IMR-90 (cell line): ENCODE measurements around the gene C11orf58. TPM values are rescaled to one million over a fixed set of nuclear protein-coding genes. Genes with fewer than 3 reads are reported as not detected.

ENCODE experiments used
- ATAC-seq: fragments of 200-7000 bp; cut with Tn5 transposase; 2 replicates; pipeline ENCODE4 v1.9.1; 2020; ENCODE audit warnings: low read depth, mild to moderate bottlenecking, moderate library complexity
- BruUV-seq: library from RNA; stranded (reverse); fragments of 400-500 nt; replicated peaks from 2 replicates; lab custom pipeline; 2021; lab: Mats Ljungman, UMichigan
- CTCF ChIA-PET: fragments of 300-600 bp; formaldehyde crosslinking; extraction: SDS; loops from one replicate; lab custom pipeline; 2021; ENCODE audit warnings: antibody characterized with exemption; lab: Yijun Ruan, JAX
- POLR2A ChIA-PET: fragments of 300-600 bp; sonication (Branson Sonifier 250); formaldehyde crosslinking; loops from one replicate; lab custom pipeline; 2022; ENCODE audit warnings: antibody characterized with exemption; ENCODE audit not compliant: unreplicated experiment; lab: Charles Lee
- DNase-seq: peaks from one replicate; pipeline ENCODE4 v3.0.0; 2013
- H2AFZ ChIP-seq: replicated peaks from 2 replicates; pipeline ENCODE3; 2013; ENCODE audit warnings: low read length, mild to moderate bottlenecking; ENCODE audit not compliant: poor library complexity
- H2AK5ac ChIP-seq: 2 replicates; pipeline ENCODE4 v1.6.1; 2013; ENCODE audit warnings: low read depth, low read length, inconsistent platforms
- H2AK9ac ChIP-seq: replicated peaks from 2 replicates; pipeline ENCODE3; 2013; ENCODE audit warnings: mild to moderate bottlenecking, low read depth, low read length, moderate library complexity; ENCODE audit not compliant: poor library complexity
- H2BK120ac ChIP-seq: 2 replicates; pipeline ENCODE4 v1.6.1; 2013; ENCODE audit warnings: low read depth, low read length, inconsistent platforms
- H2BK15ac ChIP-seq: 3 replicates; pipeline ENCODE4 v1.6.1; 2013; ENCODE audit warnings: low read depth, low read length, inconsistent platforms
- H2BK20ac ChIP-seq: 2 replicates; pipeline ENCODE4 v1.6.1; 2013; ENCODE audit warnings: low read depth, mild to moderate bottlenecking, inconsistent platforms, low read length, moderate library complexity
- H2BK5ac ChIP-seq: 2 replicates; pipeline ENCODE4 v1.6.1; 2013; ENCODE audit warnings: mild to moderate bottlenecking, low read depth, low read length, inconsistent platforms; ENCODE audit not compliant: poor library complexity, severe bottlenecking
- H3K14ac ChIP-seq: replicated peaks from 2 replicates; pipeline ENCODE4 v1.6.1; 2013; ENCODE audit warnings: low read depth, low read length, inconsistent platforms
- H3K18ac ChIP-seq: 2 replicates; pipeline ENCODE4 v1.6.1; 2013; ENCODE audit warnings: low read depth, low read length, control low read depth
- H3K23ac ChIP-seq: 2 replicates; pipeline ENCODE4 v1.6.1; 2013; ENCODE audit warnings: low read depth, low read length, inconsistent platforms
- H3K27ac ChIP-seq: 2 replicates; pipeline ENCODE4 v1.5.1; 2013; ENCODE audit warnings: mild to moderate bottlenecking, control low read depth, low read length; ENCODE audit not compliant: insufficient read depth
- H3K27me3 ChIP-seq: 2 replicates; pipeline ENCODE4 v1.6.1; 2013; ENCODE audit warnings: low read length; ENCODE audit not compliant: control insufficient read depth, insufficient read depth
- H3K36me3 ChIP-seq: 2 replicates; pipeline ENCODE4 v1.6.1; 2013; ENCODE audit warnings: low read length, mixed read lengths; ENCODE audit not compliant: control insufficient read depth, insufficient read depth
- H3K4ac ChIP-seq: 2 replicates; pipeline ENCODE4 v1.6.1; 2013; ENCODE audit warnings: low read depth, low read length, inconsistent platforms
- H3K4me1 ChIP-seq: 2 replicates; pipeline ENCODE4 v1.6.1; 2013; ENCODE audit warnings: low read length, mixed read lengths; ENCODE audit not compliant: control insufficient read depth, insufficient read depth
- H3K4me2 ChIP-seq: 2 replicates; pipeline ENCODE4 v1.6.1; 2013; ENCODE audit warnings: low read depth, mild to moderate bottlenecking, control low read depth, low read length, moderate library complexity
- H3K4me3 ChIP-seq: 2 replicates; pipeline ENCODE4 v1.5.1; 2013; ENCODE audit warnings: low read depth, mild to moderate bottlenecking, control low read depth, low read length, moderate library complexity; ENCODE audit not compliant: insufficient read depth
- H3K56ac ChIP-seq: 2 replicates; pipeline ENCODE4 v1.6.1; 2013; ENCODE audit warnings: low read length, inconsistent platforms; ENCODE audit not compliant: insufficient read depth; ENCODE audit errors: extremely low read depth
- H3K79me1 ChIP-seq, 2 experiments: 2 replicates each; pipeline ENCODE4 v1.6.1; 2013; ENCODE audit warnings: low read length in 2 of 2, inconsistent platforms in 1 of 2, low read depth in 1 of 2
- H3K9ac ChIP-seq: 2 replicates; pipeline ENCODE4 v1.6.1; 2013; ENCODE audit warnings: low read depth, low read length, control low read depth
- H3K9me1 ChIP-seq: 2 replicates; pipeline ENCODE4 v1.6.1; 2013; ENCODE audit warnings: low read length, inconsistent platforms; ENCODE audit not compliant: insufficient read depth
- H3K9me3 ChIP-seq: 2 replicates; pipeline ENCODE4 v1.6.1; 2013; ENCODE audit warnings: low read length; ENCODE audit not compliant: control insufficient read depth, insufficient read depth
- H4K20me1 ChIP-seq: 2 replicates; pipeline ENCODE4 v1.6.1; 2013; ENCODE audit warnings: low read length, inconsistent platforms; ENCODE audit not compliant: insufficient read depth
- H4K5ac ChIP-seq: 2 replicates; pipeline ENCODE4 v1.6.1; 2013; ENCODE audit warnings: mild to moderate bottlenecking, low read depth, low read length, control low read depth
- H4K8ac ChIP-seq, 2 experiments: 2 replicates each; pipeline ENCODE4 v1.6.1; 2013; ENCODE audit warnings: low read depth in 2 of 2, low read length in 2 of 2, control low read depth in 1 of 2, inconsistent platforms in 1 of 2
- H4K91ac ChIP-seq: 2 replicates; pipeline ENCODE4 v1.6.1; 2013; ENCODE audit warnings: low read depth, low read length, inconsistent platforms; ENCODE audit not compliant: insufficient read depth
- BHLHE40 ChIP-seq: fragments of 150-350 bp; IDR thresholded peaks from 2 replicates; pipeline ENCODE4 v1.6.1; 2016; ENCODE audit warnings: mild to moderate bottlenecking, low read depth, low read length
- CEBPB ChIP-seq: IDR thresholded peaks from 2 replicates; pipeline ENCODE4 v1.6.1; 2012; ENCODE audit warnings: low read depth, low read length, improper control_type of control experiment
- CHD1 ChIP-seq: IDR thresholded peaks from 2 replicates; pipeline ENCODE4 v1.6.1; 2012; ENCODE audit warnings: low read depth, low read length, improper control_type of control experiment
- FOS ChIP-seq: fragments of 150-350 bp; IDR thresholded peaks from 2 replicates; pipeline ENCODE4 v1.6.1; 2016; ENCODE audit warnings: low read depth, low read length
- MAFK ChIP-seq: IDR thresholded peaks from 2 replicates; pipeline ENCODE4 v1.6.1; 2012; ENCODE audit warnings: low read depth, low read length, improper control_type of control experiment
- MAZ ChIP-seq: IDR thresholded peaks from 2 replicates; pipeline ENCODE4 v1.6.1; 2012; ENCODE audit warnings: low read depth, mild to moderate bottlenecking, low read length, improper control_type of control experiment, moderate library complexity, borderline replicate concordance
- MXI1 ChIP-seq: IDR thresholded peaks from 2 replicates; pipeline ENCODE4 v1.6.1; 2012; ENCODE audit warnings: low read depth, mild to moderate bottlenecking, low read length, moderate library complexity, borderline replicate concordance
- NFE2L2 ChIP-seq: fragments of 150-350 bp; IDR thresholded peaks from 2 replicates; pipeline ENCODE4 v1.6.1; 2016; ENCODE audit warnings: low read depth, mild to moderate bottlenecking, low read length
- POLR2A ChIP-seq: IDR thresholded peaks from 2 replicates; pipeline ENCODE4 v1.6.1; 2012; ENCODE audit warnings: mild to moderate bottlenecking, low read depth, low read length
- RAD21 ChIP-seq: IDR thresholded peaks from 2 replicates; pipeline ENCODE4 v1.6.1; 2012; ENCODE audit warnings: low read length, improper control_type of control experiment
- RCOR1 ChIP-seq: IDR thresholded peaks from 2 replicates; pipeline ENCODE4 v1.6.1; 2012; ENCODE audit warnings: mild to moderate bottlenecking, low read length, improper control_type of control experiment; ENCODE audit not compliant: insufficient replicate concordance
- RFX5 ChIP-seq: IDR thresholded peaks from 2 replicates; pipeline ENCODE4 v1.8.0; 2012; ENCODE audit warnings: low read depth, mild to moderate bottlenecking, low read length, moderate library complexity
- WGBS, 2 experiments: methylation state at CpG; one replicate each; pipeline versions ENCODE4 v1.1.5 to v1.1.7; 2013; ENCODE audit warnings: missing lambda C conversion rate in 2 of 2; ENCODE audit not compliant: insufficient read length in 1 of 2; ENCODE audit errors: extremely low coverage in 2 of 2; 5-methylcytosine and 5-hydroxymethylcytosine counted together
- dilution Hi-C: fragments of 300-500 bp; cut with HindIII; formaldehyde crosslinking; loops from one replicate; pipeline ENCODE4 v1.14.3; 2018; ENCODE audit warnings: low sequenced_read_pairs; ENCODE audit not compliant: unreplicated experiment
- in situ Hi-C: fragments of 300-500 bp; cut with MboI; formaldehyde crosslinking; loops from 3 replicates; pipeline ENCODE4 v1.14.3; 2019; ENCODE audit warnings: low sequenced_read_pairs, inconsistent platforms, mixed read lengths
- intact Hi-C: fragments of 100-400 bp; cut with micrococcal nuclease; formaldehyde crosslinking; loops from 2 replicates; pipeline ENCODE4 v1.10.0; 2022
- polyA plus RNA-seq, 3 experiments: library from polyadenylated mRNA; depleted of rRNA; stranded (reverse); fragments of >200 nt; gene quantifications; 2 replicates each; pipeline ENCODE4 v1.2.3, GENCODE V29; 2012; ENCODE audit warnings: low replicate concordance in 1 of 3
- total RNA-seq: library from RNA; depleted of rRNA; stranded (reverse); fragments of >200 nt; gene quantifications from 2 replicates; pipeline ENCODE4 v1.2.3, GENCODE V29; 2012
- TF ChIP-seq, protein P1 (sequence below): fragments of 150-350 bp; IDR thresholded peaks from 2 replicates; pipeline ENCODE4 v1.6.1; 2017; ENCODE audit warnings: mild to moderate bottlenecking, antibody characterized with exemption, low read length, low read depth
- TF ChIP-seq, protein P2 (sequence below): fragments of 150-350 bp; IDR thresholded peaks from 2 replicates; pipeline ENCODE4 v1.6.1; 2016; ENCODE audit warnings: low read depth, mild to moderate bottlenecking, low read length, moderate library complexity, borderline replicate concordance
- TF ChIP-seq, protein P3 (sequence below): conservative IDR thresholded peaks from 2 replicates; pipeline ENCODE4 v1.5.1; 2012; ENCODE audit warnings: mild to moderate bottlenecking, low read depth, low read length, improper control_type of control experiment

The C11orf58 gene
- total and polyA plus RNA-seq, 2 of the 4 experiments (the other 2 are of a cell fraction), result 53.8 to 67.8 TPM

DNA sequence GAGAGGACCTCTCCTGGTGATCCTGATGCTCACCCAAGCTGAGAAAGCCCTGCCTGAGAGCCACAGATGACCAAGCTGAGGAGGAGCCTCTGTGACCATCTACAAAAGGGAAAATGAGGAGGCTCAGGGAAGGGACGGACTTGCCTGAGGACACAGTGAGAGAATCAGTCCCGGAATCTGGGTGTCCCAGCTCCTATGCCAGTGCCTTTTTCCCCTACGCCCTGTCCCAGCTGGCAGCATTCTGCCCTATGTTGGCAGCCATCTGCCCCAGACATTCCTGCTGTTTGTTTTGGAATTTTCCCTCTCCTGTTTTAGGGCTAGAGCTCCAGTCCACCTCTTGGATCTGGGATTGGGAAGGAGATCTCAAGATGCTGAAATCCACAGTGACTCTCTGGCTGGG lies 54.6 kb downstream of the C11orf58 start:
- intact Hi-C loops (no loop called here), dilution Hi-C loops (no loop called here), in situ Hi-C loops (no loop called here)
- no TSS peak for BruUV-seq
- no peak overlapping the region for H3K9ac ChIP-seq
- H2BK15ac ChIP-seq, result 0 out of 3 replicates have a peak overlapping the region, but pooled peaks have one; percentile 36
- ChIA-PET POLR2A (no interaction called here), CTCF (no interaction called here)
- no peak overlapping the region for H2BK120ac ChIP-seq
- H4K20me1 ChIP-seq, result no peaks in the 10 kb centered on the region
- H2AK5ac ChIP-seq, result peak overlapping the region; percentile 17; the same call in 1 of the 2 replicates
- H3K27ac ChIP-seq, result no peak overlapping the region
- no peak overlapping the region for H4K91ac ChIP-seq
- H3K56ac ChIP-seq, result no peak overlapping the region
- H3K4me1 ChIP-seq, result peaks cover 6% of the 10 kb centered on the region
- no peak overlapping the region for H4K5ac ChIP-seq
- H3K27me3 ChIP-seq, result peaks cover 1% of the 10 kb centered on the region
- H2AK9ac ChIP-seq, result peak overlapping the region; percentile 7
- no peak overlapping the region for H4K8ac ChIP-seq
- H2BK5ac ChIP-seq, result no peak overlapping the region
- no peaks in the 10 kb centered on the region for H3K9me3 ChIP-seq
- H3K9me1 ChIP-seq, result peaks cover 7% of the 10 kb centered on the region
- no peak overlapping the region for H3K4ac ChIP-seq
- 92% methylated on average over 2 of the region's 3 CpGs; no CpG with 5 or more reads in 1 of the 2 experiments for WGBS, 2 experiments
- ATAC-seq (no peak), DNase-seq (no peak)
- no peak overlapping the region for H3K14ac ChIP-seq
- H2BK20ac ChIP-seq, result no peak overlapping the region
- TF ChIP-seq, protein P1, sequence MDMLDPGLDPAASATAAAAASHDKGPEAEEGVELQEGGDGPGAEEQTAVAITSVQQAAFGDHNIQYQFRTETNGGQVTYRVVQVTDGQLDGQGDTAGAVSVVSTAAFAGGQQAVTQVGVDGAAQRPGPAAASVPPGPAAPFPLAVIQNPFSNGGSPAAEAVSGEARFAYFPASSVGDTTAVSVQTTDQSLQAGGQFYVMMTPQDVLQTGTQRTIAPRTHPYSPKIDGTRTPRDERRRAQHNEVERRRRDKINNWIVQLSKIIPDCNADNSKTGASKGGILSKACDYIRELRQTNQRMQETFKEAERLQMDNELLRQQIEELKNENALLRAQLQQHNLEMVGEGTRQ, result no peak
- TF ChIP-seq CHD1, result no peak
- no peak for TF ChIP-seq POLR2A
- TF ChIP-seq MAFK, result no peak
- no peak for TF ChIP-seq BHLHE40
- TF ChIP-seq FOS, result no peak
- TF ChIP-seq, protein P2, sequence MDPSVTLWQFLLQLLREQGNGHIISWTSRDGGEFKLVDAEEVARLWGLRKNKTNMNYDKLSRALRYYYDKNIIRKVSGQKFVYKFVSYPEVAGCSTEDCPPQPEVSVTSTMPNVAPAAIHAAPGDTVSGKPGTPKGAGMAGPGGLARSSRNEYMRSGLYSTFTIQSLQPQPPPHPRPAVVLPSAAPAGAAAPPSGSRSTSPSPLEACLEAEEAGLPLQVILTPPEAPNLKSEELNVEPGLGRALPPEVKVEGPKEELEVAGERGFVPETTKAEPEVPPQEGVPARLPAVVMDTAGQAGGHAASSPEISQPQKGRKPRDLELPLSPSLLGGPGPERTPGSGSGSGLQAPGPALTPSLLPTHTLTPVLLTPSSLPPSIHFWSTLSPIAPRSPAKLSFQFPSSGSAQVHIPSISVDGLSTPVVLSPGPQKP, result no peak
- TF ChIP-seq RAD21, result no peak
- no peak for TF ChIP-seq CEBPB
- no peak for TF ChIP-seq MXI1
- no peak for TF ChIP-seq MAZ
- TF ChIP-seq, protein P3, sequence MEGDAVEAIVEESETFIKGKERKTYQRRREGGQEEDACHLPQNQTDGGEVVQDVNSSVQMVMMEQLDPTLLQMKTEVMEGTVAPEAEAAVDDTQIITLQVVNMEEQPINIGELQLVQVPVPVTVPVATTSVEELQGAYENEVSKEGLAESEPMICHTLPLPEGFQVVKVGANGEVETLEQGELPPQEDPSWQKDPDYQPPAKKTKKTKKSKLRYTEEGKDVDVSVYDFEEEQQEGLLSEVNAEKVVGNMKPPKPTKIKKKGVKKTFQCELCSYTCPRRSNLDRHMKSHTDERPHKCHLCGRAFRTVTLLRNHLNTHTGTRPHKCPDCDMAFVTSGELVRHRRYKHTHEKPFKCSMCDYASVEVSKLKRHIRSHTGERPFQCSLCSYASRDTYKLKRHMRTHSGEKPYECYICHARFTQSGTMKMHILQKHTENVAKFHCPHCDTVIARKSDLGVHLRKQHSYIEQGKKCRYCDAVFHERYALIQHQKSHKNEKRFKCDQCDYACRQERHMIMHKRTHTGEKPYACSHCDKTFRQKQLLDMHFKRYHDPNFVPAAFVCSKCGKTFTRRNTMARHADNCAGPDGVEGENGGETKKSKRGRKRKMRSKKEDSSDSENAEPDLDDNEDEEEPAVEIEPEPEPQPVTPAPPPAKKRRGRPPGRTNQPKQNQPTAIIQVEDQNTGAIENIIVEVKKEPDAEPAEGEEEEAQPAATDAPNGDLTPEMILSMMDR, result no peak
- no peak for TF ChIP-seq RFX5
- no peak for TF ChIP-seq NFE2L2
- no peak for TF ChIP-seq RCOR1
- H3K36me3 ChIP-seq, result no peaks in the 10 kb centered on the region
- no peak overlapping the region for H3K18ac ChIP-seq
- H3K23ac ChIP-seq, result no peak overlapping the region
- H3K4me3 ChIP-seq, result no peak overlapping the region
- no peaks in the 10 kb centered on the region for H3K79me1 ChIP-seq
- H2AFZ ChIP-seq, result no peak overlapping the region
- no peak overlapping the region for H3K4me2 ChIP-seq
